Smooth muscle cell (in vitro differentiated cells): ENCODE results near the gene SUMO2. TPM values are rescaled to one million over a fixed set of nuclear protein-coding genes. Genes with fewer than 3 reads are reported as not detected.
A peak's percentile ranks its signal among the peaks of the same experiment; 100 is the strongest.
"Not testable (repeated sequence)": the region's sequence is repeated elsewhere in the genome, so short reads cannot be mapped to it uniquely, and the experiment has no call there.

Experiments used
- DNase-seq: peaks from one replicate; lab custom pipeline; 2025; ENCODE audit not compliant: unreplicated experiment; lab: John Stamatoyannopoulos, UW
- H2AFZ ChIP-seq: fragments of 200-600 bp; sonication (generic); 2 replicates; pipeline ENCODE4 v1.6.0; 2016; ENCODE audit warnings: antibody characterized with exemption, low read depth, mild to moderate bottlenecking
- H3F3A ChIP-seq: fragments of 200-600 bp; sonication (generic); 2 replicates; pipeline ENCODE4 v1.6.0; 2017; ENCODE audit warnings: antibody characterized with exemption, low read depth
- H3K27ac ChIP-seq: fragments of 200-600 bp; sonication (generic); 2 replicates; pipeline ENCODE4 v1.5.1; 2016; ENCODE audit warnings: low read depth, mild to moderate bottlenecking
- H3K27me3 ChIP-seq: fragments of 200-600 bp; sonication (generic); 2 replicates; pipeline ENCODE4 v1.6.1; 2016; ENCODE audit warnings: low read depth, mild to moderate bottlenecking
- H3K36me3 ChIP-seq: fragments of 200-600 bp; sonication (generic); 2 replicates; pipeline ENCODE4 v1.5.1; 2016; ENCODE audit warnings: low read depth
- H3K4me1 ChIP-seq: fragments of 200-600 bp; sonication (generic); 2 replicates; pipeline ENCODE4 v1.5.1; 2016; ENCODE audit warnings: low read depth
- H3K4me2 ChIP-seq: fragments of 200-600 bp; sonication (generic); 2 replicates; pipeline ENCODE4 v1.6.0; 2016; ENCODE audit warnings: mild to moderate bottlenecking
- H3K4me3 ChIP-seq: fragments of 200-600 bp; sonication (generic); 2 replicates; pipeline ENCODE4 v1.5.1; 2016; ENCODE audit warnings: mild to moderate bottlenecking
- H3K79me2 ChIP-seq: fragments of 200-600 bp; sonication (generic); 2 replicates; pipeline ENCODE4 v1.6.0; 2016; ENCODE audit warnings: low read depth, mild to moderate bottlenecking
- H3K9ac ChIP-seq: fragments of 200-600 bp; sonication (generic); 2 replicates; pipeline ENCODE4 v1.6.0; 2016; ENCODE audit warnings: low read depth
- H3K9me3 ChIP-seq: fragments of 200-600 bp; sonication (generic); replicated peaks from 2 replicates; pipeline ENCODE4 v1.5.1; 2016; ENCODE audit warnings: low read depth
- H4K20me1 ChIP-seq: fragments of 200-600 bp; sonication (generic); 2 replicates; pipeline ENCODE4 v1.6.0; 2016; ENCODE audit warnings: low read depth
- WGBS: methylation state at CpG from one replicate; pipeline ENCODE4 v1.1.7; 2016; ENCODE audit warnings: low lambda C conversion rate; 5-methylcytosine and 5-hydroxymethylcytosine counted together
- polyA plus RNA-seq: library from polyadenylated mRNA; unstranded; fragments of >200 nt; fragmentation: Nextera tagmentation; extraction: Ambion mirVana; gene quantifications from 2 replicates; pipeline ENCODE4 v1.2.1, GENCODE V29; 2016
- total RNA-seq: library from RNA; depleted of rRNA; stranded (reverse); fragments of >200 nt; gene quantifications from 2 replicates; pipeline ENCODE4 v1.2.3, GENCODE V29; 2014
- TF ChIP-seq, protein P1 (sequence below): fragments of 200-600 bp; sonication (generic); IDR thresholded peaks from 2 replicates; pipeline ENCODE4 v1.5.1; 2017; ENCODE audit warnings: borderline replicate concordance, mild to moderate bottlenecking, antibody characterized with exemption; ENCODE audit not compliant: insufficient read depth, poor library complexity, severe bottlenecking

SUMO2 gene
- total and polyA plus RNA-seq, 2 experiments from 2014 or later = 111 to 419 TPM

DNA sequence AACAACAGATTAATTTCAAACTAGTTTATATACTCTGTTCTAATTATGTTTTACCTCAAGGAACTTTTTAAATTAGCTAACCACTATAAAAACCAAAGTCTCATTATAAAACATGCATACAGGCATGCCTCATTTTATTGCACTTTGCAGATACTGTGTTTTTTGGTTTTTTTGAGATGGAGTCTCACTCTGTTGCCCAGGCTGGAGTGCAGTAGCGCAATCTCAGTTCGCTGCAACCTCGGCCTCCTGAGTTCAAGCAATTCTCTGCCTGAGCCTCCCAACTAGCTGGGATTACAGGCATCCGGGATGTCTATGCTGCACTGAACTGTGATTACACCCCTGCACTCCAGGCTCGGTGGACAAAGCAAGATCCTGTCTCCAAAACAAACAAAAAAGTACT lies 19.7 kb downstream of the SUMO2 start:
- no peak overlapping the region for H3K4me3 ChIP-seq
- DNase-seq = no peak
- TF ChIP-seq, protein P1, sequence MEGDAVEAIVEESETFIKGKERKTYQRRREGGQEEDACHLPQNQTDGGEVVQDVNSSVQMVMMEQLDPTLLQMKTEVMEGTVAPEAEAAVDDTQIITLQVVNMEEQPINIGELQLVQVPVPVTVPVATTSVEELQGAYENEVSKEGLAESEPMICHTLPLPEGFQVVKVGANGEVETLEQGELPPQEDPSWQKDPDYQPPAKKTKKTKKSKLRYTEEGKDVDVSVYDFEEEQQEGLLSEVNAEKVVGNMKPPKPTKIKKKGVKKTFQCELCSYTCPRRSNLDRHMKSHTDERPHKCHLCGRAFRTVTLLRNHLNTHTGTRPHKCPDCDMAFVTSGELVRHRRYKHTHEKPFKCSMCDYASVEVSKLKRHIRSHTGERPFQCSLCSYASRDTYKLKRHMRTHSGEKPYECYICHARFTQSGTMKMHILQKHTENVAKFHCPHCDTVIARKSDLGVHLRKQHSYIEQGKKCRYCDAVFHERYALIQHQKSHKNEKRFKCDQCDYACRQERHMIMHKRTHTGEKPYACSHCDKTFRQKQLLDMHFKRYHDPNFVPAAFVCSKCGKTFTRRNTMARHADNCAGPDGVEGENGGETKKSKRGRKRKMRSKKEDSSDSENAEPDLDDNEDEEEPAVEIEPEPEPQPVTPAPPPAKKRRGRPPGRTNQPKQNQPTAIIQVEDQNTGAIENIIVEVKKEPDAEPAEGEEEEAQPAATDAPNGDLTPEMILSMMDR = no peak
- H3K79me2 ChIP-seq = no peaks in the 10 kb centered on the region
- H3K27me3 ChIP-seq = no peaks in the 10 kb centered on the region
- H3F3A ChIP-seq = peaks cover 9% of the 10 kb centered on the region
- no peak overlapping the region for H2AFZ ChIP-seq
- peaks cover 4% of the 10 kb centered on the region for H4K20me1 ChIP-seq
- H3K4me1 ChIP-seq = no peaks in the 10 kb centered on the region
- no peaks in the 10 kb centered on the region for H3K9me3 ChIP-seq
- peaks cover 9% of the 10 kb centered on the region for H3K36me3 ChIP-seq
- no peak overlapping the region for H3K4me2 ChIP-seq
- no peak overlapping the region for H3K27ac ChIP-seq
- WGBS = 96% methylated on average over 5 of the region's 5 CpGs
- H3K9ac ChIP-seq = no peak overlapping the region

DNA sequence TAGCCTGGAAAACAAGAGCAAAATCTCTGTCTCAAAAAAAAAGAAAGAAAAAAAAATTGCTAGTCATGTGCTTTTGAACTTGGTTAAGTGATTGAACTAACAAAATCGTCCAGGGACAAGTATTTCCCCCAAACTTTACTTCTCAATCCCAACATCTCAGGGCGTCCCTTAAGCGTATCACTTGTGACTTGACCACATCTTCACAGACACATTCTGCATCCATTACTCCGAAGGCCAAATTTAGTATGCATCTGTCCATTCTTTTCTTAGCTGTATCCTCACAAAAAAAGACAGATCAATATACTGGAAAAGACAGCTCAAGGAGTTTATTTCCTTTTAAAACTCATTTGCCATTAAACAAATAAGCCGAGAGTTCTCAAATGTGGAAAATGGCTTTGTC lies 22.5 kb downstream of the SUMO2 start:
- no peaks in the 10 kb centered on the region for H3K79me2 ChIP-seq
- TF ChIP-seq, protein P1 = no peak
- peaks cover 3% of the 10 kb centered on the region for H3K4me1 ChIP-seq
- no peaks in the 10 kb centered on the region for H3K9me3 ChIP-seq
- no peak overlapping the region for H3K4me3 ChIP-seq
- no peak overlapping the region for H3K9ac ChIP-seq
- H4K20me1 ChIP-seq = no peaks in the 10 kb centered on the region
- H3K4me2 ChIP-seq = no peak overlapping the region
- no peaks in the 10 kb centered on the region for H3K27me3 ChIP-seq
- H2AFZ ChIP-seq = no peak overlapping the region
- 91% methylated on average over 5 of the region's 5 CpGs for WGBS
- no peaks in the 10 kb centered on the region for H3K36me3 ChIP-seq
- DNase-seq = no peak
- peaks cover 14% of the 10 kb centered on the region for H3F3A ChIP-seq
- H3K27ac ChIP-seq = peak overlapping the region; percentile 79

DNA sequence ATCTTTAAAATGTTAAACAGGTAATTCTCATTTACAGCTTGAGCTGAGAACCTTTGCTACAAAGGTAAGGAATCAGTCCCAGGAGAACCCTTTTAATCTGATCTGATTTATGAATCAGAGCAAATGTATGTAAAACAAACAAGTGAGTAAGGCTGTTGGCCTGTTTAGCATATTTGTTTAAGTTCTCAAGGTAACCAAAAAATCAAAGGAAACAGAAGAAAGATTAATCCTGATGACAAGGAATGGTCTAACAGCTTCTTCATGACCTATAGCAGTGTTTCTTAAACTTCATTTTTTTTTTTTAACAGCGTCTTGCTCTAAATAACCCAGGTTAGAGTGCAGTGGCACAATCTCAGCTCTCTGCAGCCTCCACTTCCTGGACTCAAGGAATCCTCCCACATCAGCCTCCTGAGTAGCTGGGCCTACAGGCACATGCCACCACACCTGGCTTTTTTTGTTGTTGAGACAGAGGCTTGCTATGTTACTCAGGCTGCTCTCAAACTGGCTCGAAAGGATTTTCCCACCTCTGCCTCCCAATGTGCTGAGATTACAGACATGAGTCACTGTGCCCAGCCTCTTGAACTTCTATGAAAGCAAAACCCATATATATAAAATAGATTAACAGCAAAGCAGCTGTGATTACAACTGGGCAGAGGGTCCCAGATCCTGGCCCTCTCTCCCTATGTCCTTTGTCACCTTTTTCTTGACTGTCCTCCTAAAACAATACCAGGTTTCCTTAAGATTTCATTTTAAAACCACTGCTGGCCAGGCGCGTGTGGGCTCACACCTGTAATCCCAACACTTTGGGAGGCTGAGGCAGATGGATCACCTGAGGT lies 23.3 kb downstream of the SUMO2 start:
- Histone ChIP-seq H3K27me3 (no peaks in the 10 kb centered on the region), H3F3A (peaks cover 19% of the 10 kb centered on the region), H3K79me2 (no peaks in the 10 kb centered on the region), H3K36me3 (no peaks in the 10 kb centered on the region), H3K9me3 (no peaks in the 10 kb centered on the region), H3K27ac (peak overlapping the region; percentile 79), H4K20me1 (no peaks in the 10 kb centered on the region), H3K4me2 (no peak overlapping the region), H3K4me3 (no peak overlapping the region), H2AFZ (no peak overlapping the region), H3K9ac (no peak overlapping the region), H3K4me1 (peaks cover 8% of the 10 kb centered on the region)
- TF ChIP-seq, protein P1 = no peak
- DNase-seq = no peak
- WGBS = 78% methylated on average over 4 of the region's 4 CpGs

DNA sequence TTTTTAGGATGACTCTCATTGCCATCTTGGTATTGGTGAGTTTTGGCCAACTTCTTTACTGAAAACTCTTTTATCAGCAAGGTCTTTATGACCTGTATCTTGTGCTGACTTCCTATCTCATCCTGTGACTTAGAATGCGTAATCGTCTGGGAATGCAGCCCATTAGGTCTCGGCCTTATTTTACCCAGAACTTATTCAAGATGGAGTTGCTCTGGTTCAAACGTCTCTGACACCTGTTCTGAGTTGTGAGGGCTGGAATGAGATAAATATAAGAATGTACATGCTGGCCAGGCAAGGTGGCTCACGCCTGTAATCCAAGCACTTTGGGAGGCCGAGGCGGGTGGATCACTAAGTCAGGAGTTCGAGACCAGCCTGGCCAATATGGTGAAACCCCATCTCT lies 24.3 kb downstream of the SUMO2 start:
- not testable (repeated sequence) for DNase-seq, H3K4me2 ChIP-seq, H3K36me3 ChIP-seq, H2AFZ ChIP-seq, H3K79me2 ChIP-seq, H3K4me1 ChIP-seq, H3K4me3 ChIP-seq, H3K9me3 ChIP-seq, H3K27me3 ChIP-seq, H3K9ac ChIP-seq, H4K20me1 ChIP-seq
- Histone ChIP-seq H3K27ac (peak overlapping the region; percentile 79), H3F3A (peaks cover 19% of the 10 kb centered on the region)
- WGBS = 84% methylated on average over 8 of the region's 8 CpGs
